NCI-H1930 (cell line): ENCODE measurements around the gene SLC9A8.
"Not testable (repeated sequence)": the region's sequence is repeated elsewhere in the genome, so short reads cannot be mapped to it uniquely, and the experiment has no call there.

Experiments used
- DNase-seq, 2 experiments: peaks; one replicate each; lab custom pipeline; 2025; lab: John Stamatoyannopoulos, UW

The SLC9A8 gene, protein sequence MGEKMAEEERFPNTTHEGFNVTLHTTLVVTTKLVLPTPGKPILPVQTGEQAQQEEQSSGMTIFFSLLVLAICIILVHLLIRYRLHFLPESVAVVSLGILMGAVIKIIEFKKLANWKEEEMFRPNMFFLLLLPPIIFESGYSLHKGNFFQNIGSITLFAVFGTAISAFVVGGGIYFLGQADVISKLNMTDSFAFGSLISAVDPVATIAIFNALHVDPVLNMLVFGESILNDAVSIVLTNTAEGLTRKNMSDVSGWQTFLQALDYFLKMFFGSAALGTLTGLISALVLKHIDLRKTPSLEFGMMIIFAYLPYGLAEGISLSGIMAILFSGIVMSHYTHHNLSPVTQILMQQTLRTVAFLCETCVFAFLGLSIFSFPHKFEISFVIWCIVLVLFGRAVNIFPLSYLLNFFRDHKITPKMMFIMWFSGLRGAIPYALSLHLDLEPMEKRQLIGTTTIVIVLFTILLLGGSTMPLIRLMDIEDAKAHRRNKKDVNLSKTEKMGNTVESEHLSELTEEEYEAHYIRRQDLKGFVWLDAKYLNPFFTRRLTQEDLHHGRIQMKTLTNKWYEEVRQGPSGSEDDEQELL

GRCh38 chr20:49812507-49813304 is at the start of gene SLC9A8:
SLC9A8 (plus strand) TSS chr20:49812828; CDS start chr20:49812923, 95 bp downstream.
- DNase-seq, result peak; percentile 81 to 89

- DNase-seq, result no peak
Observed at GRCh38 chr20:49762940-49763766, 49.5 kb upstream of the SLC9A8 start.

GRCh38 chr20:49765413-49765736 is 47.3 kb upstream of the SLC9A8 start:
- DNase-seq, result no peak

DNA sequence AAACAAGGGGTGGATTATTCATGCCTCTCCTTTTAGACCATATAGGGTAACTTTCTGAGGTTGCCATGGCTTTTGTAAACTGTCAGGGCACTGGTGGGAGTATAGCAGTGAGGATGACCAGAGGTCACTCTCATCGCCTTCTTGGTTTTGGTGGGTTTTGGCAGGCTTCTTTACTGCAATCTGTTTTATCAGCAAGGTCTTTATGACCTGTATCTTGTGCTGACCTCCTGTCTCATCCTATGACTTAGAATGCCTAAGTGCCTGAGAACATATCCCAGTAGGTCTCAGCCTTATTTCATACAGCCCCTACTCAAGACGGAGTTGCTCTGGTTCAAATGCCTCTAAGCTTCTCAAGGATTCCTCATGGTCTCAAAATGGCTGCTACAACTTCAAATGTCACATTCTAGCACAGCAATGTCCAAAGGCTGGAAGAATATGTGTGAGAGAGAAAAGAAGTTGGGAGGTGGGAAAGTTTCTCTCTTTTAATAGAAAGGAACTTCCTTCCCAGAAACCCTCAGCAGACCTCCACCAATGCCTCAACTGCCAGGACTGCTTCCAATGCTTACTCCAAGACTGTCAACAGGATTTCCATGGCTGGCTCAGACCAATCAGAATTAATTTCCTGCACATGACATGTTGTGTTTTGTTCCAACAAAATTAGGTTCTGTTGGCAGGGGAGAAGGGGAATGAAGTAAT is 46.6 kb upstream of the SLC9A8 start:
- no peak for DNase-seq

- DNase-seq, result no peak
Observed at GRCh38 chr20:49766979-49767521, 45.6 kb upstream of the SLC9A8 start.

DNA sequence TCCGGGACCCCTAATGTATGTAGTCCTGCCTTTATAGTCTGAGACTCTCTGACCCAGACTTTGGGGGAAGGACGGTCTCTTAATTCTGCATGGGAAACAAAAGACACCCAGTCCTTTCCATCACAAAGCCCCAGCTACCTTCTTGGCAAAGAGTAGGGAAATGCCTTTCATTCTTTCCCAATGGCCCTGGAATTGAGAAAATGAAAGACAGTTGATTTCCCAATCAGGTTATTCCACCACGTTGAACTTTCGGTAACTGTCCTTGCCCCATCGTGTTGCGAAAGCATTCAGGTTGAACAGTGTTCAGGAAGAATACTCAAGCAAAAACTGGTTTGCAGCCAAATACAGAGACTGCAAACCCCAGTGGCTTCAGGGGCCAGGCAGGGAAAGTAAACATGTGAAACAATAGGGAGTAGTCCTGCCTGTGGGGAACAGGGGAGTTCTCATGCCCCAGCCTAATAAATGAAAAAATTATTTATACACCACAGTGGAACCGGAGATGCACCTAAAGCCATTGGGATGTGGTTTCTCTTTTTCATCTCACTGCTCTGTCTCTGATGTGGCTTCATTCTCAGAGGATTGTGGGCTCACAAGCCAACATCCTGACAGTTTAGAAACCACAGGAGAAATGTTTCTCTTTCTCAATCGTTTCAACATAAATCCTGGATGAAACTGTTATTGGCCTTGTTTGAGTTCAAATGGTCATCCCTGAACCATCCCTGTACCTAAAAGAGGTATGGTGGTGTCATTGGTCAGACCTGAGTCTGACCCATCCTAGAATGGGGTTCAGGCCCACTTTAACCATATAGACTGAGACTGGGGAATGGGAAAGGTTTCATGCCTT is 44.2 kb upstream of the SLC9A8 start:
- no peak for DNase-seq

DNA sequence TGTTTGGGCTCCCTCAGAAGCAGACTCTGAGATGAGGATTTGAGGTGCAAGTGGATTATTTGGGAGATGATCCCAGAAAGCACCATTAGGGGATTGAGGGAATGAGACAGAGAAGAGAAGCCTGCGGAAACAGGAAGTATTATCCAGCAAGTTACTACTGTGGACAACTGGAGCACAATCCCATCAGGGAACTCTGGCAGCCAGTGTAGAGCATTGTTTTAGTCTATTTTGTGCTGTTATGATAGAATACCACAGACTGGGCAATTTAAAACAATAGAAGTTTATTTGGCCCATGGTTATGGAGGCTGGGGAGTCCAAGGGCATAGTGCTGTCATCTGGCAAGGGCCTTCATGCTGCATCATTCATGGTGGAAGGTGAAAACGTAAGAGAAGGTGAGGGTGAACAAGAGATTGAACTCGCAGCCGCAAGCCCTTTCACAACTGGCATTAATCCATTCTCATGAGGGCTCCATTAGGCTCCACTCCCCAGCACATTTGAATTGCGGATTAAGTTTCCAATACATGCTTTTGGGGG is 43.5 kb upstream of the SLC9A8 start:
- no peak for DNase-seq

DNA sequence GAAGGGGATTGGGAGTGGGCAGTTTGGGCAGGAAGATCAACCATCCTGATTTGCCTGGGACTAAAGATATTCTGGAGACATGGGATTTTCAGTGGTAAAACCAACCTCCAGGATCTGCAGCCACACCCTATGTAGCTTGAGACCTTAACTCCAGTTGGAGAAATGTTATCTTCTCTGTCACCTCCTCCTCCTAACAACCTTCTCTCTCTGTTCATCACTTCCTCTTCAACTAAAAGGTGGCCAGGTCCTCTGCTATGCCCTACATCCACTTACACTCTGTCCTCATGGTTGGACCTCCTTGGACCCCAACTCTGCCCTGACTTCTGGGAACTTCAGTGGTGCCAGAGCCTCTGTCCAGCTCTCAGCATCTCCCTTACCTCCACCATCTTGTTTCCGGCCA is 42.0 kb upstream of the SLC9A8 start:
- no peak for DNase-seq

DNA sequence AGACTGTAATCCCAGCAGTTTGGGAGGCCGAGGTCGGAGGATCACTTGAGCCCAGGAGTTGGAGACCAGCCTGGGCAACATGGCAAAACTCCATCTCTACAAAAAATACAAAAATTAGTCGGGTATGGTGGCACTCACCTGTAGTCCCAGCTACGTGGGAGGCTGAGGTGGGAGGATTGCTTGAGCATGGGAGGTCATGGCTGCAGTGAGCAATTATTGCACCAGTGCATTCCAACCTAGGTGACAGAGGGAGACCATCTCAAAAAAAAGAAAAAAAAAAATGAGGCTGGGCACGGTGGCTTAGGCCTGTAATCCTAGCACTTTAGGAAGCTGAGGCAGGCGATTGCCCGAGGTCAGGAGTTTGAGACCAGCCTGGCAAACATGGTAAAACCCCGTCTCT is 38.4 kb upstream of the SLC9A8 start:
- DNase-seq, result not testable (repeated sequence)

GRCh38 chr20:49775229-49775693 is 37.4 kb upstream of the SLC9A8 start:
- DNase-seq, result no peak

GRCh38 chr20:49779972-49780371 is 32.7 kb upstream of the SLC9A8 start:
- DNase-seq, result no peak

- DNase-seq, result no peak
Observed at GRCh38 chr20:49781676-49782075, 31.0 kb upstream of the SLC9A8 start.

GRCh38 chr20:49782439-49782838 is 30.2 kb upstream of the SLC9A8 start:
- not testable (repeated sequence) for DNase-seq

DNA sequence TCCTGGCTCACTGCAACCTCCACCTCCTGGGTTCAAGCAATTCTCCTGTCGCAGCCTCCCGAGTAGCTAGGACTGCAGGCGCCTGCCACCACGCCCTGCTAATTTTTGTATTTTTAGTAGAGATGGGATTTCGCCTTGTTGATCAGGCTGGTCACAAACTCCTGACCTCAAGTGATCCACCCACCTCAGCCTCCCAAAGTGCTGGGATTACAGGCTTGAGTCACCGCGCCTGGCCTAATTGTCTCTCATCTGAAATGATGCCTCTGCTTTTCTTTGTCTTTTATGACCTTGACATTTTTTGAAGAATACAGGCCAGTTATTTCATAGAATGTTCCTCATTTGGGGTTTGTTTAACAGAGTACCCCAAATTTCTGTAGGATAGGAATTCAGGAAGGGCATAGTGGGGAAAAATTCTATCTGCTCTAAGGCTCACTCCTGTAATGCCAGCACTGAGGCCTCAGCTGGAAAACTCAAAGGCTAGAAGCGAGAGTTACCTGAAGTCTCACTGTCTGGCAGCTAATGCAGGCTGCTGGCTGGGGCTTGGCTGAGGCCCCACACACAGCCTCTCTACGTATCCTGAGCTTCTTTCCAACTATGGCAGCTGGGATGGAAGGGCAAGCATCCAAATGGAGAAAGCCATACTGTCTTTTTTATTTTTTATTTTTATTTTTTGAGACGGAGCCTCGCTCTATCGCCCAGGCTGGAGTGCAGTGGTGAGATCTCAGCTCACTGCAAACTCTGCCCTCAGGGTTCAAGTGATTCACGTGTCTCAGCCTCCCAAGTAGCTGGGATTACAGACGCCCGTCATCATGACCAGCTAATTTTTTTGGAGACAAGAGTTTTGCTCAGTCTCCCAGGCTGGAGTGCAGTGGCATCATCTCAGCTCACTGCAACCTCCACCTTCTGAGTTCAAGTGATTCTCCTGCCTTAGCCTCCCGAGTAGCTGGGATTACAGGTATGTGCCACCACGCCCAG is 29.3 kb upstream of the SLC9A8 start:
- not testable (repeated sequence) for DNase-seq

DNA sequence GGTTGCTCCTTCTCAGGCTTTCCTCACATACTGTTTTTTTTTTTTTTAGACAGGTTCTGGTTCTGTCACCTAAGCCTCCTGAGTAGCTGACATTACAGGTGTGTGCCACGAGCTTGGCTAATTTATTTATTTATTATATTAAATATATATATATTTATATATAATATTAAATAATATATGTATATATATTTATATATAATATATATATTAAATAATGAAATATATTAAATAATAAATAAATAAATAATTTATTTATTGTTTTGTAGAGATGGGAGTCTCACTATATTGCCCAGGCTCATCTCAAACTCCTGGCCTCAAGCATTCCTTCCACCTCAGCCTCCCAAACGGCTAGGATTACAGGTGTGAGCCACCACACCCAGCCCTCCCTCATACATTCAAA is 28.3 kb upstream of the SLC9A8 start:
- no peak for DNase-seq

DNA sequence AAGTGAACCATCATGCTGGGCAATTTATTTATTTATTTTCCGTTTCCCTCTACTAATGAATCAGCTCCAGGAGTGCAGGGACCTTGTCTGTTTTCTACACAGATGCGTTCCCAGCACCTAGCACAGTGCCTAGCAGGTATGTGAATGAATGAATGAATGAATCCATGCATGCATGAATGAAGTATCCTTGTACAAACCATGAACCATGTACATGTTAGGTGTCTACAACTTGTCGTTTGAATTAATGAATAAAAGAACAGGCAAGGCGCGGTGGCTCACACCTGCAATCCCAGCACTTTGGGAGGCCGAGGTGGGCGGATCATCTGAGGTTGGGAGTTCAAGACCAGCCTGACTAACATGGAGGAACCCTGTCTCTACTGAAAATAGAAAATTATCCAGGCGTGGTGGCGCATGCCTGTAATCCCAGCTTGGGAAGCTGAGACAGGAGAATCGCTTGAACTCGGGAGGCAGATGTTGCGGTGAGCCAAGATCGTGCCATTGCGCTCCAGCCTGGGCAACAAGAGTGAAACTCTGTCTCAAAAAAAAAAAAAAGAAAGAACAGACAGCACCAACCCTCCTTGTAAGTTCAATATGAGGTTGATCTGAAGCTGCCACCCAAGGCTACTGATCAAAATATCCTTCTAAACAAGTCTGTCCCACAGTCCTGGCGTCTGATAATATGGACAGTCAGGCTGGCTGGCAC is 27.3 kb upstream of the SLC9A8 start:
- no peak for DNase-seq

- no peak for DNase-seq
Observed at GRCh38 chr20:49785852-49786175, 26.8 kb upstream of the SLC9A8 start.

- no peak for DNase-seq
Observed at GRCh38 chr20:49786196-49786595, 26.4 kb upstream of the SLC9A8 start.
